ENCODE results near the gene RBP5.

The RBP5 gene

GRCh38 chr12:7100239-7100638 is 28.4 kb downstream of the RBP5 start:
- FAIRE-seq (no peak), DNase-seq (ENCODE audit: insufficient read length, low spot score) (no peak)
- TF ChIP-seq POLR2A (IDR thresholded peaks at IDR 0.05; ENCODE audit: low read depth, low read length) (no peak), SPI1 (IDR thresholded peaks at IDR 0.05; ENCODE audit: low read depth, low read length) (no peak), PAX5 (IDR thresholded peaks at IDR 0.05; ENCODE audit: insufficient read depth, low read length, severe bottlenecking) (no peak), POLR2AphosphoS5 (IDR thresholded peaks at IDR 0.05; ENCODE audit: low read depth, low read length) (no peak), TAF1 (IDR thresholded peaks at IDR 0.05; ENCODE audit: low read depth, low read length) (no peak), POU2F2 (IDR thresholded peaks at IDR 0.05; ENCODE audit: low read depth, low read length) (no peak)

GRCh38 chr12:7099290-7099996 is 29.2 kb downstream of the RBP5 start:
- no peak for TF ChIP-seq SPI1 (IDR thresholded peaks at IDR 0.05; ENCODE audit: low read depth, low read length)
- FAIRE-seq = no peak
- no peak for DNase-seq (ENCODE audit: insufficient read length, low spot score)

- DNase-seq (ENCODE audit: insufficient read length, low spot score) (no peak), FAIRE-seq (no peak)
- TF ChIP-seq PAX5 (IDR thresholded peaks at IDR 0.05; ENCODE audit: insufficient read depth, low read length, severe bottlenecking) (no peak), POLR2AphosphoS5 (IDR thresholded peaks at IDR 0.05; ENCODE audit: low read depth, low read length) (no peak), TAF1 (IDR thresholded peaks at IDR 0.05; ENCODE audit: low read depth, low read length) (no peak), POLR2A (IDR thresholded peaks at IDR 0.05; ENCODE audit: low read depth, low read length) (no peak), SPI1 (IDR thresholded peaks at IDR 0.05; ENCODE audit: low read depth, low read length) (no peak), POU2F2 (IDR thresholded peaks at IDR 0.05; ENCODE audit: low read depth, low read length) (no peak)
Measured at GRCh38 chr12:7096979-7097378, 31.7 kb downstream of the RBP5 start.

- TF ChIP-seq POLR2A (IDR thresholded peaks at IDR 0.05; ENCODE audit: low read depth, low read length) (no peak), PAX5 (IDR thresholded peaks at IDR 0.05; ENCODE audit: insufficient read depth, low read length, severe bottlenecking) (no peak), SPI1 (IDR thresholded peaks at IDR 0.05; ENCODE audit: low read depth, low read length) (no peak), POLR2AphosphoS5 (IDR thresholded peaks at IDR 0.05; ENCODE audit: low read depth, low read length) (no peak), TAF1 (IDR thresholded peaks at IDR 0.05; ENCODE audit: low read depth, low read length) (no peak), POU2F2 (IDR thresholded peaks at IDR 0.05; ENCODE audit: low read depth, low read length) (no peak)
- DNase-seq (ENCODE audit: insufficient read length, low spot score) (no peak), FAIRE-seq (no peak)
Measured at GRCh38 chr12:7096006-7096932, 32.4 kb downstream of the RBP5 start.

- DNase-seq (ENCODE audit: insufficient read length, low spot score) (no peak), FAIRE-seq (no peak)
- TF ChIP-seq POU2F2 (IDR thresholded peaks at IDR 0.05; ENCODE audit: low read depth, low read length) (no peak), TAF1 (IDR thresholded peaks at IDR 0.05; ENCODE audit: low read depth, low read length) (no peak), POLR2AphosphoS5 (IDR thresholded peaks at IDR 0.05; ENCODE audit: low read depth, low read length) (no peak), SPI1 (IDR thresholded peaks at IDR 0.05; ENCODE audit: low read depth, low read length) (no peak), PAX5 (IDR thresholded peaks at IDR 0.05; ENCODE audit: insufficient read depth, low read length, severe bottlenecking) (no peak), POLR2A (IDR thresholded peaks at IDR 0.05; ENCODE audit: low read depth, low read length) (no peak)
Measured at GRCh38 chr12:7093892-7094291, 34.8 kb downstream of the RBP5 start.

- DNase-seq (ENCODE audit: insufficient read length, low spot score) (no peak), FAIRE-seq (no peak)
- no peak for TF ChIP-seq POLR2AphosphoS5 (IDR thresholded peaks at IDR 0.05; ENCODE audit: low read depth, low read length)
- no peak for TF ChIP-seq POLR2A (IDR thresholded peaks at IDR 0.05; ENCODE audit: low read depth, low read length)
- TF ChIP-seq TAF1 (IDR thresholded peaks at IDR 0.05; ENCODE audit: low read depth, low read length) = no peak
- no peak for TF ChIP-seq POU2F2 (IDR thresholded peaks at IDR 0.05; ENCODE audit: low read depth, low read length)
- no peak for TF ChIP-seq PAX5 (IDR thresholded peaks at IDR 0.05; ENCODE audit: insufficient read depth, low read length, severe bottlenecking)
- TF ChIP-seq SPI1 (IDR thresholded peaks at IDR 0.05; ENCODE audit: low read depth, low read length) = no peak
Measured at GRCh38 chr12:7093486-7093885, 35.2 kb downstream of the RBP5 start.

- no peak for DNase-seq (ENCODE audit: insufficient read length, low spot score)
- FAIRE-seq = no peak
- TF ChIP-seq POU2F2 (IDR thresholded peaks at IDR 0.05; ENCODE audit: low read depth, low read length) = no peak
- TF ChIP-seq SPI1 (IDR thresholded peaks at IDR 0.05; ENCODE audit: low read depth, low read length) = no peak
- no peak for TF ChIP-seq POLR2A (IDR thresholded peaks at IDR 0.05; ENCODE audit: low read depth, low read length)
- no peak for TF ChIP-seq PAX5 (IDR thresholded peaks at IDR 0.05; ENCODE audit: insufficient read depth, low read length, severe bottlenecking)
- TF ChIP-seq TAF1 (IDR thresholded peaks at IDR 0.05; ENCODE audit: low read depth, low read length) = no peak
- TF ChIP-seq POLR2AphosphoS5 (IDR thresholded peaks at IDR 0.05; ENCODE audit: low read depth, low read length) = no peak
Measured at GRCh38 chr12:7092986-7093460, 35.7 kb downstream of the RBP5 start.

- peak; percentile 83; the same call in 1 of the 2 replicates for TF ChIP-seq POU2F2 (IDR thresholded peaks at IDR 0.05; ENCODE audit: low read depth, low read length)
- no peak for TF ChIP-seq SPI1 (IDR thresholded peaks at IDR 0.05; ENCODE audit: low read depth, low read length)
- FAIRE-seq = peak; percentile 87
- DNase-seq (ENCODE audit: insufficient read length, low spot score) = peak; percentile 56
Measured at GRCh38 chr12:7092229-7092985, 36.3 kb downstream of the RBP5 start, which contains the start of gene C1R. TSS of gene C1R (minus strand) at chr12:7092445. CDS start at chr12:7092388, 57 bp downstream.

GRCh38 chr12:7091660-7092228 is 36.9 kb downstream of the RBP5 start:
- TF ChIP-seq PAX5 (IDR thresholded peaks at IDR 0.05; ENCODE audit: insufficient read depth, low read length, severe bottlenecking) (no peak), TAF1 (IDR thresholded peaks at IDR 0.05; ENCODE audit: low read depth, low read length) (no peak)
- DNase-seq (ENCODE audit: insufficient read length, low spot score) (peak; percentile 18), FAIRE-seq (no peak)
